Hematopoietic multipotent progenitor cell treated with erythropoietin and hydrocortisone succinate and interleukin-3 and kit ligand, for 15 days (in vitro differentiated cells): Measurements from ENCODE around the gene APOBEC4.

ENCODE experiments used
- DNase-seq: peaks from one replicate; pipeline ENCODE4 v3.0.0-alpha.2; 2015; ENCODE audit warnings: low spot score

APOBEC4 gene

DNA sequence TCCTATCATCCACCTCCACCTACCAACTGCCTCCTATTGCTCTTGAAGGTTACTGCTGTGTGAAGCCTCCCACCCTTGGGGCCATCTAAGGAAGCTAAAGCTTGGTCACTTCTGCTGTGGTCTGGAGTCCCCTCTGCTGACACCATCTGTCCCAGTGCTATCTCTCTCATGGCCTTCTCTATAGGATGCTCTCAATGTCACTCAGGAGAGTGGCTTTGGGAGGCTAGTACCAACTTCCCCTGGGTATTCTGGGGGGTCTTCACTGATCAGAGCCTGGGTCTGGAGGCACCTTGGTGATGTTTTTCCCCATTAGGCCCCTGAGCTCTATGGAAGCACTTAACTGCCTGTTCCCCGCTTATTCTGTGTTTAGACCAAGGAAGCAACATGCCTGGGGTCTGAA lies 50.6 kb downstream of the APOBEC4 start:
- no peak for DNase-seq

GRCh38 chr1:183600634-183601033 lies 52.5 kb downstream of the APOBEC4 start:
- DNase-seq, result no peak

GRCh38 chr1:183600136-183600535 lies 53.0 kb downstream of the APOBEC4 start:
- DNase-seq, result no peak

DNA sequence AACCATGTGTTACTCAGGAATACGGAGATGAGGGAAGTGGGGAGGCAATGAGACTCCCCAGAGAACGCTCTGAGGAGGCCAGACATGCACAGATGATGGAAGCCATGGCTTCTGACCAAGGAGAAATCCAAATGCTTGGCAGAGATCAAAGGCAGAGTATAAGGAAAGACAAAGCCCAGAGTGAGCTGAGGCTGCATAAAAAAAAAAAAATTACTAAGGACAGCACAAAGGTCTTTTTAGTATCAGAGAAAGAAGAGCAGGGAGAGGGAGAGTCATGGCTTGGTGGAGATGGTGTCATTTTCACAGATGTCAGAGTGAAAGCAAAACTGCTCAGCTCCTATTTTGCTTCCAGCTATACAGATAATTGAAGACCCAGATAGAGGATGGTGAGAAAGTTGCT lies 54.7 kb downstream of the APOBEC4 start:
- DNase-seq, result no peak

DNA sequence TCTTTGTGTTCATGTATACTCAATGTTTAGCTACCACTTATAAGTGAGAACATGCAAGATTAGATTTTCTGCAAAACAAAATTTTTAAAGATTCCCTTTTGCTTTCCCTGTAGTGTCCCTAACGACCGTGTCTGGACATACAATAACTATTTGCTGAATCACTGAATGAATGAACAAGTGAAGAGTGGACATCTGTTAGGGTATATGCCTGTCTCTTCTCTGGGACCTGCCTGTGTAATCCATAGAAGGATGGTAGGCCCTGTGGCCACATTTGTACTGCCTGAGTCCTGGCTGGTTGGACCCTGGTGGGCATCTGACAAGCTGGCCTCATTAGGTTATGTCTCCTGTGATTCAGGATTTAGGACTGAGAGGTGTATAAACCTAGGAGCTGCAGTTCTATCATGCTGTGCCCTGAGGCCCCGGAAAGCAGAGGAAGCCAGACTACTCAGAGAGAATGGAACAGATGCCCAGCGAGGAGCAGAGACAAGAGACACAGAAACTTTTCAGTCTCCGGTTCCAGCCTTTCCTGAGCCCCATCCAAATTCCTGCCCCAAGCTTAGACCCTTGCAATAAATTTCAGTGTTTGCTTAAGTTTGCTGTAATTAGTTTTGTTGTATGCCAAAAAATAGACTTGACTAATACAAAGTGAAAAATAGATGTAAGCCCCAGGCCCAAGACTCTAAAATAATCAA lies 55.3 kb downstream of the APOBEC4 start:
- DNase-seq, result no peak

DNA sequence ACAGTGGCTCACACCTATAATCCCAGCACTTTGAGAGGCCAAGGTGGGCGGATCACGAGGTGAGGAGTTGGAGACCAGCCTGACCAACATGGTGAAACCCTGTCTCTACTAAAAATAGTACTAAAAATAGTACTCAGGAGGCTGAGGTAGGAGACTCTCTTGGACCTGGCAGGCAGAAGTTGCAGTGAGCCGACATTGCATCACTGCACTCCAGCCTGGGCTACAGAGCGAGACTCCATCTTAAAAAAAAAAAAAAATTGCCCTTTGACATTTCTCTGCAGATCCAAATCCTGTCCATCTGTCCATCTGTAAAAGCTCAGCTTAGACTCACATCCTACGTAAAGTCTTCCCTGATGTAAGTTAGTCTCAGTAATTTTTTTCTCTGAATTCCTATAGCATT lies 56.6 kb downstream of the APOBEC4 start:
- DNase-seq, result no peak
